HG02870 (cell line): ENCODE measurements around the gene UNC13C.

ENCODE experiments used
- ATAC-seq: cut with Tn5 transposase; IDR thresholded peaks from one replicate; pipeline ENCODE4 v1.9.1; 2021; ENCODE audit warnings: mild to moderate bottlenecking, moderate library complexity; ENCODE audit not compliant: unreplicated experiment

The UNC13C gene

GRCh38 chr15:54017959-54018358 lies 39.7 kb downstream of the UNC13C start:
- ATAC-seq, result no peak

- no peak for ATAC-seq
Measured at GRCh38 chr15:54026258-54026657, 48.0 kb downstream of the UNC13C start.

- ATAC-seq, result no peak
Measured at GRCh38 chr15:54026891-54027290, 48.6 kb downstream of the UNC13C start.

GRCh38 chr15:54029081-54029480 lies 50.8 kb downstream of the UNC13C start:
- ATAC-seq, result no peak

- no peak for ATAC-seq
Measured at GRCh38 chr15:54032066-54032465, 53.8 kb downstream of the UNC13C start.

GRCh38 chr15:54033356-54033860 lies 55.2 kb downstream of the UNC13C start:
- ATAC-seq, result no peak

- no peak for ATAC-seq
Measured at GRCh38 chr15:54033869-54034458, 55.7 kb downstream of the UNC13C start.

GRCh38 chr15:54035616-54036015 lies 57.4 kb downstream of the UNC13C start:
- ATAC-seq, result no peak

- ATAC-seq, result no peak
Measured at GRCh38 chr15:54045397-54045796, 67.2 kb downstream of the UNC13C start.

GRCh38 chr15:54046093-54046492 lies 67.9 kb downstream of the UNC13C start:
- no peak for ATAC-seq

GRCh38 chr15:54064365-54064764 lies 86.1 kb downstream of the UNC13C start:
- ATAC-seq, result no peak

- no peak for ATAC-seq
Measured at GRCh38 chr15:54066403-54066802, 88.2 kb downstream of the UNC13C start.

- ATAC-seq, result no peak
Measured at GRCh38 chr15:54082836-54083492, 104.7 kb downstream of the UNC13C start.

GRCh38 chr15:54083501-54083900 lies 105.3 kb downstream of the UNC13C start:
- ATAC-seq, result no peak

GRCh38 chr15:54083991-54084390 lies 105.8 kb downstream of the UNC13C start:
- no peak for ATAC-seq

GRCh38 chr15:54088837-54089236 lies 110.6 kb downstream of the UNC13C start:
- ATAC-seq, result no peak

GRCh38 chr15:54089776-54090175 lies 111.5 kb downstream of the UNC13C start:
- ATAC-seq, result no peak

GRCh38 chr15:54091651-54092050 lies 113.4 kb downstream of the UNC13C start:
- no peak for ATAC-seq

GRCh38 chr15:54094661-54095060 lies 116.4 kb downstream of the UNC13C start:
- ATAC-seq, result no peak

- no peak for ATAC-seq
Measured at GRCh38 chr15:54097019-54097418, 118.8 kb downstream of the UNC13C start.

GRCh38 chr15:54099010-54099409 lies 120.8 kb downstream of the UNC13C start:
- no peak for ATAC-seq

GRCh38 chr15:54101664-54102270 lies 123.5 kb downstream of the UNC13C start:
- ATAC-seq, result no peak
